NCI-H2107 (cell line): ENCODE measurements around the gene RIOK1.

Experiments
- DNase-seq: peaks from one replicate; lab custom pipeline; 2025; lab: John Stamatoyannopoulos, UW

RIOK1 gene

DNA sequence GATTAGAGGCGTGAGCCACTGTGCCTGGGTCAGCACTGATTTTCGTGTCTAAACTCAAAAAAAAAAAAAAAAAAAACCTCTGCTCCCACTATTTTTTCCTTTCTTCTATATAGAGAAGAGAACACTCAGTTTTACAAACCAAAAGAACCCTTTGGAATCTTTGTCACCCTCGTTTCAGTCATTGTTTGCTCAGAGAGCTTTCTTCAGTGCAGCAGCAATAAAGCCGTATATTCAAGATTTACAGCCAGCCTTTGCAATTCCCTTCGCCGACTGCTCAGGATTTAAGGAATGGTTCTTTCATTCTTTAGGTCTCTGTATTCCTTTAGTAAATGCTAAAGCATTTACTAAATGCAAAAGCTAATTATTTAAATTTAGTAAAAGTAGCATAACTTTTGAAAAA lies 20.1 kb downstream of the RIOK1 start:
- no peak for DNase-seq

DNA sequence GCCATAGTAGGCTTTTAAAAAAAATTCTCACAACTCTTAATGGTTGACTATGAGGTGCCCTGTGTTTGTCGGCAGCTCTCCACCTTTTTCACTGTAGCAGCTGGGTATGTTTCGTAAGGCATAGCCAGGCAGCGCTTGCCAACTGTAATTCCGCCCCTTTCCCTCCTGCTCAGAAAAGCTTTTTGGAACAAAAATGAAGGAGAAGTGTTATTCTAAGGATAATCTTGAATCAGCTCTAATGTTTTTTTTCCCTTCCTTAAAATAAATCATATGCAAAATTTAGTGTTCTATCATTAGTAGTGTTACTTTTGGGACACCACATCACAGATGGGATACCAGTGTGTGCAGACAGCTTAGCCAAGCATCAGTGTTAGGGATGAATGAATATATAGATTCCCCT lies 21.2 kb downstream of the RIOK1 start:
- DNase-seq, result no peak

DNA sequence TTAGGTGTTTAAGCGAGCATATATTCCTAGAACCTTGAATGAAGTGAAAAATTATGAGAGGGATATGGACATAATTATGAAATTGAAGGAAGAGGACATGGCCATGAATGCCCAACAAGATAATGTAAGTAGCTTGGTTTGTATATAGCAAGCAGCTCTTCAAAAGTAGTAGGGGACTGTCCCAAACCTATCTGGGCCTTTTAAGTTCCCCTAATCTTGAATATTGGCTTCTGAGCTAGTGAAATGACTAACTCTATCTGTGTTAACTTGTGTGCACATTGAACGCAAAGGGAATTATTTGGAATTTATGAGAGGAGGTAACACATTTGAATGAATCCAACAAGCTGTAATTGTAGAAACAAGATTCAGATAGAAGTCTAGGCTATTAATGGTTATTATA lies 21.7 kb downstream of the RIOK1 start:
- DNase-seq, result no peak

DNA sequence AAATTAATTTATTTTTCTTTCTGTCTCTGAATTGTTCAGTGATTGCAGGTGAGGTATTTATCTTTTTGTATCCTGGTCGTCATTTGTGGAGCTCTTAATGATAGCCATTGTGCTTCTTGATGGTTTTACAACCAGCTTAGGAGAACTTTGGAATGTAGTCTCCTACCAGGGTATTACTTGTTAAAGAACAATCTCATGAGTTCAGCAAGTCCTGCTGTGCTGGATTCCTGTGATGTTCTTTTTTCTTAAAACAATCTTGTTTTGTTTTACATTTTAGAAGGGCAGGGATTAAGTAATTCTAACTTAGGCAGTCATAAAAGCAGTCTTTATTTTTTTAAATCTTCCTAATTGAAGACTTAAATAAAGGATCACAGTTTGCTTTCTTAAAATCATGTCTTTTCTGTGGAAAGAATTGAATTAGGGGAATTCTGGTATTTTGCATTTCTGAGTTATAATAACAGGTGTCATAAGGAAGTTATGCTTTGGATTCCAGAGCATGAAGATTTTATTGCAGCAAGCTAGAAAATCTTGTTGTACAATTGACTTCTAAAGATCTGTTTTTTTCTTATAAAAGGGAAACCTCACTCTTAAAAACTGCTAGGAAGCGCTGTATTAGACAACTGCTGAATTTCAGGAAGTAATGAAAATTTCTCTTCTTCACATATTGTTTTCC lies 23.7 kb downstream of the RIOK1 start:
- no peak for DNase-seq

DNA sequence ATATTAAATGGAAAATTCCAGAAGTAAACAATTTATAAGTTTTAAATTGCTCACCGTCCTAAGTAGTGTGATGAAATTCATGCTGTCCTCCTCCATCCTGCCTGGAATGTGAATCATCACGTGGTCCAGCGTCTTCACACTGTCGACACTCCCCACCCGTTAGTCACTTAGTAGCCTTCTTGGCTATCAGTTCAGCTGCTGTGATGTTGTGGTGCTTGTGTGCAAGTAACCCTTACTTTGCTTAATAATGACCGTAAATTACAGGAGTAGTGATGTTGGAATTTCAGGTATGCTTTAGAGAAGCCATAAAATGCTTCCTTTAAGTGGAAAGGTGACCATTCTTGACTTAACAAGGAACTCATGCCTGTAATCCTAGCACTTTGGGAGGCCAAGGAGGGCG lies 25.2 kb downstream of the RIOK1 start:
- DNase-seq, result no peak

DNA sequence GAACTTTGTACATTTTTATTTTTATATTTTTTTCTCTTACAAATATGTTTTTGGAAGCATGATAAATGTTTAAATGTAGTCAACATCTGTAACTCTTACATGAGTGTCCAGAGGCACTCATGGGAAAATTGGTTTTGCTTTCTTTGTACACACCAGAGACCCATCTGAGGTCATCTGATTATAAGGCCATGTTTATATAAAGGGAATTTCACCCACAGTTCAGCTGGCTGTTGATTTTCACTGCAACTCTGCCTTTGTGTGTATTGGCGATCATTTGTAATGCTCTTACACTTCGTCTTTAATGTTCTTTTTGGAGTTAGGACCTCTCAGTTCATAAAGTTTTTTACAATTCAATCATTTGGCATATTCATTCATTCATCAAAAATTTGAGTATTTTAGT lies 28.1 kb downstream of the RIOK1 start:
- no peak for DNase-seq

DNA sequence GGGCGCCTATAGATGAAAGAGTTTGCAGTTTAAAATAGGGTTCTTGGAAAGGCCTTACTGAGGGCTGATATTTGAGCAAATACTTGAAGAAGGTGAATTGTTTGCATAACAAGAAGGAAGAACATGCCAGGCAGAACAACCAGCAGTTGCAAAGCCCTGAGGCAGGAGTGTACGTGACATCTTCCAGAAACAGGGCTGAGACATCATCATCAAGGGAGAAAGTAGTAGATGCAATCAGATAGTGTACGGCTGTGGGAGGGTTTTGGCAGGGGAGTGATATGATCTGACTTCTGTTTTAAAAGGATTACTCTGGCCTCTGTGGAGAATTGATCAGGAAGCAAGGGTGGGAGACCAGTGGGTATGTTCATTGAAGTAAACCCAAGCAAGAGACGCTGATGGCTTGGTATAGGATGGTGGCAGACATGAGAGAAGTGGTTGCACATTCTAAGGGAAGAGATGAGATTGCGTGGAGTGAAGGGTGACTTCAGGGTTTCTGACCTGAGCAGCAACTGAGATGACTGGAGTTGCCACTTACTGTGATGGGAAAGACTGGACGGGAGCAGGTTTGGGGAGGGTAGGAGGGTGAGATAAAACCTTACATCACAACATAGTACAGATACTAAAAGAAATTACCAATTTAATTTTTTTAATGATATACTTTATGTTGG lies 28.8 kb downstream of the RIOK1 start:
- DNase-seq, result no peak

DNA sequence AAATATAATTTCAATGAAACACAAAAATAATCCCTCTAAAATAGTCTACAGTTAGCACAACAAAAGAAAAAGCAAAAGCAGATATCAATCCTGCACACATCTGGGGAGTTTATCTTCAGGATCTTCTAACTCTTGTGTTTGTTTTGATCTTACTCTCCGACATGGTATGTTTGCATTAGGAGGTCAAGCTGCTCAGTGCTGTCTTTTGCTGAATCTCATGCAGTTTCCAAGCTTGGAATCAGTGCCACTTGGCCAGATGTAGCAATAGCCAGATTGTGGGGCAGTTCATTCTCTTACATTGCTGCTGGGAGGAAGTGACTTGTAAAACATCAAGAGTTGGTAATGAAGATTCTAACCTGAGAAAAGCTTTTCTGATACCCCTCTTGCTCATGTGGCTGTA lies 29.5 kb downstream of the RIOK1 start:
- DNase-seq, result no peak

DNA sequence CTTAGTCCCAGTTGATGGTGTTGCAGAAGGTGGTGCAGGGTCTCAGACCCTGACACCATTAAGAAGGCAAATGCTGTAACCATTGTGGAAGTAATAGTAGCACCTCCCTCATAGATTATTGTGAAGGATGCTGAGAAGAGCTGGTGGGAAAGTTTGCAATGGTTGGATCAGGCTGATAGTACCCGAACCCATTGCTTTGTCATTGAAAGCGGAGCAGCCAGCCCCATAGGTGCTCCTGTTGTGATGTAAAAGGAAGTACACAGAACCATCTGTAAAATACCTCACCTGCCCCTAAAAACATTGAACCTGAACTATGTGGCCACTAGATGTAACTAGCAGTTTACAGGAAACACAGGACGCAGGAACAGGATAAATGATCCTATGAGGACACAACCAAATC lies 31.5 kb downstream of the RIOK1 start:
- DNase-seq, result no peak

DNA sequence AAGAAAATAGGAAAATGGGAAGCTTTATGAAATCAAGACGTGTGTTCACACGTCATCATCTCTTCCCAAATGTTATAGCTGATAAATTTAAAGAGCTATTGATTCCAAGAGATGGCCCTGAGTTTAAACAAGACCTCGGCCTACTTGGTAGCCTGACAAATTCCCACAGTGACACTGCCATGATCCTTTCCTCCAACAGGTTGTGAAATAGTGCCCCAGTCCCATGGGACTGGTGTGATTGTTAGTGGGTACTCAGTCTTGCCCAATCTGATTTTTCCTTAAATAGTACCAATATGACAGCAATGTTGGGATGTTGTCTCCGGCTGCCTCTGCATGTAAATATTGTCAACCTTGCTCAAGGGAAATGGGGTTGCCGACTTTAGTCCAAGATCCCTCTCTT lies 34.5 kb downstream of the RIOK1 start:
- no peak for DNase-seq

DNA sequence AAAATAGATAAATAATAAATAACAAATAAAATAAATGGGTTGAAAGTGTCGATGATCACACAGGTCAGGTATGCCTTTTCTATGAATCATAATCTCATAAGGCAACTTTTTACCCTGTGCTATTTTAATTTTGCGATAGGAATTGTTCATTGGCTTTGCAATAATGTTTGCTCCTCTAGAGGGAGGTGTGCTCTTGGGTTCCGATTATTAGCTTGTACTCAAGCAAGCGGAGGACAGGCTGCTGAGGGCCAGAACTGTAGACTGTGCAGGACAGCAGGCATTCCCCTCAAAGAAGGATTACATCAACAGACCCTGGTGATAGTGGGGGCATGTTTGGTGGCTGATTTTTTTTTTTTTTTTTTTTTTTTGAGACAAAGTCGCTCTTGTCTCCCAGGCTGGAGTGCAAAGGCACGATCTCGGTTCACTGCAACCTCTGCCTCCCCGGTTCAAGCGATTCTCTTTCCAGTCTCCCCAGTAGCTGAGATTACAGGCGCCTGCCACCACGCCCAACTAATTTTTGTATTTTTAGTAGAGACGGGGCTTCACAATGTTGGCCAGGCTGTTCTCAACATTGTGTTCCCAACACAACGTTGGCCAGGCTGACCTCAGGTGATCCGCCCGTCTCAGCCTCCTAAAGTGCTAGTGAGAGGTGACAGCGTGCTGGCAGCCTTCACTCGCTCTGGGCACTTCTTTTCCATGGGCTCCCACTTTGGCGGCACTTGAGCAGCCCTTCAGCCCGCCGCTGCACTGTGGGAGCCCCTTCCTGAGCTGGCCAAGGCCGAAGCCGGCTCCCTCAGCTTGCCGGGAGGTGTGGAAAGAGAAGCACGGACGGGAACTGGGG lies 35.6 kb downstream of the RIOK1 start:
- DNase-seq, result no peak

DNA sequence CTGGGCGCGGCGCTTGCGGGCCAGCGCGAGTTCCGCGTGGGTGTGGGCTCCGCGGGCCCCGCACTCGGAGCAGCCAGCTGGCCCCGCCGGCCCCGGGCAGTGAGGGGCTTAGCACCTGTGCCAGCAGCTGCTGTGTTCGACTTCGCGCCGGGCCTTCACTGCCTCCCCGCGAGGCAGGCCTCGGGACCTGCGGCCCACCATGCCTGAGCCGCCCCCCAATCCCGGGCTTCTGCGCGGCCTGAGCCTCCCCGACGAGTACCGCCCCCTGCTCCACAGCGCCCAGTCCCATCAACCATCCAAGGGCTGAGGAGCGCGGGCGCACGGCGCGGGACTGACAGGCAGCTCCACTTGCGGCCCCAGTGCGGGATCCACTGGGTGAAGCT lies 36.2 kb downstream of the RIOK1 start:
- DNase-seq, result no peak

DNA sequence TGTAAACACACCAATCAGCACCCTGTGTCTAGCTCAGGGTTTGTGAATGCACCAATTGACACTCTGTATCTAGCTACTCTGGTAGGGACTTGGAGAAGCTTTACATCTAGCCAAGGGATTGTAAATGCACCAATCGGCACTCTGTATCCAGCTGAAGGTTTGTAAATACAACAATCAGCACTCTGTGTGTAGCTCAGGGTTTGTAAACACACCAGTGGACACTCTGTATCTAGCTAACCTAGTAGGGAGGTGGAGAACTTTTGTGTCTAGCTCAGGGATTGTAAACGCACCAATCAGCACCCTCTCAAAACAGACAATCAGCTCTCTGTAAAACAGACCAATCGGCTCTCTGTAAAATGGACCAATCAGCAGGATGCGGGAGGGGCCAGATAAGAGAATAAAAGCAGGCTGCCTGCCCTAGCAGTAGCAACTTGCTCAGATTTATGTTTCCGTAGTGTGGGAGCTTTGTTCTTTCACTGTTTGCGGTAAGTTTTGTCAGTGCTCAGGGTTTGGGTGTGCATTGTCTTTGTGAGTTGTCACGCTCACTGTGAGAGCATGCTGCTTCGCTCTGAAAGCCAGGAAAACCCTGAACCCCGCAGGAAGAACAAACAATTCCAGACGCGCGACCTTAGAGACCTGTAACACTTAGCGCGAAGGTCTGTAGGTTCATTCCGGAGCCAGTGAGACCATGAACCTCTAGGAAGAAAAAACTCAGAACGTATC lies 37.0 kb downstream of the RIOK1 start:
- no peak for DNase-seq

DNA sequence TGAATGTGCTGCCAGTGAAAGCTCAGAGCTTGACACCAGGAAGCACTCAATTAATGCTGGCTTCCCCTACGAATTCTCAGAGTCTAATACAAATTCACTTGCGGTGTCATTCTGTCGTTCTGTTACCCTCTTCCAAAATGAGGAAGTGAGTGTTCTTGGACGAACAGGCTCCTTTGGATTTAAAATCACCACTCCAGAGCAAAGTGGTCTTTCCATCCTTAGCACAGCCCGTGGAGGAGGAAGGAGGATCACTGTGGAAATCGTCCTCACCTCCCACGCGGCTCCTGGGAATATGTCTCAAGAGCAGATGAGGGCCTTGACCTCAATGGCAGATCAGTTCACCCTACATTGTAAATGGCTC lies 41.7 kb downstream of the RIOK1 start:
- DNase-seq, result no peak

DNA sequence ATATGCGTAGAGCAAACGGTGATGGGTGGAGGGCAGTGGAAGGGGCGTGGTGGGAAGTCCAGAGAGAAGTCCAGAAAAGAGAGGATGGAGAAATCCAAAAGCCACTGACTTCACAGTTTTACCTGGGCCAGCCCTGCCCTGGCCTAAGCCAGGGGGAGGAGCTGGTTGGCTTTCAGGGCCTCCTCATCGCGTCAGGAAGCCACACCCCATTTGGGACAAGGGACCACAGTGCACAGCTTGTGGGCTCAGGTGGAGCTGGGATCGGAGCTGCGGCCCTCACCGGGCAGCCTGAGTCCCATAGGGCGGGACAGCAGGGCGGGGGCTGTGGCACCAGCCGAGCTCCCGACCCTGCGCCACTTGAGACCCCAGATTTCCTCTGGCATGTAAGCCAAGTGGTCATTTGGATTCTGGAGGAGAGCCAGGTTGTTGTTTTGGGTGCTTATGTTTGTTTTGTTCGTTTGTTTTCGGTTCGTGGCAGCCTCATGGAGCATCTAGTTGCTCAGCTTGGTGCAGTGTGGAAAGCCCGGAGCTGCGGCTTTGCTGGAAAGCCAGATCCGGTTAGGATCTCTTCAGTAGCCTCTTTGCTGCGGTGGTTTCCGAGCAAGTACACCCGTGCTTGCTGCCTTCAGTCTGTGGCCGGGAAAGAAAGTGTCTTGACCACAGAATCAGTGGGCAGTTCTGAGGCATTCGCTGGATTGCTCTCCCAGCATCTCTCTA lies 42.2 kb downstream of the RIOK1 start:
- DNase-seq, result no peak

DNA sequence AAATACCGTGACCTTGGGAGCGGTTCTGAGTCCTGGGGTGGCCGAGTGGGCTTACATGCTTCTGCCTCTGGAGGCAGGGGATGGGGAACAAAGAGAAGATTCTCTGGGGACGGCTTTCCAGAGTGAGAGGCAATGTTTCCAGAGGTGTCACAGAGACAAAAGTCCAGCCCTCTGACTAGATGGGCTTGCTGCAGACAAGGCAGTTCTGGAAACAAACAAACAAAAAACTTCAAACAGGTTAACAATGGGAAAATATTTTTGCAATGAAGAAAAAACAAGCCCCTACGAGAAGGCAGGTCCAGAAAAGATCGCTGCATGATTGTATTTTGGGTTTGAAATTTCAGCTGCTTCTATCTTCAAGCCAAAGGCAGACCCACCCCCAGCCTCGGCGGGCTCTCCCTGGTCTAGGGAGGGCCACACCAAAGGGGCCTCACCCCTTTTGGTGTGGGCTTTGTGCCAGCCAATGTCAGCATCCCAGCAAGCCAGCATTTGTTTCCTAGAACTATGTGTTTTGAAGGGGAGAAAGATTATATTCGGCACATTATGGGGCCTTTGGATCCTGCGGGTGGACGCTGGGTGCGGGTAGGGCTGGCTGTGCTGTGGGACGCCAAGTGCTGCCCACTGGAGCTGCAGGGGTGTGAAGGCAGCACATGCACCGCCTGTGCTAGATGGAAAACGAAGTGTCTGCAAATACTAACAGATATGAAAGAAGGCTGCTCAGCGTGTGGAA lies 42.9 kb downstream of the RIOK1 start:
- no peak for DNase-seq

DNA sequence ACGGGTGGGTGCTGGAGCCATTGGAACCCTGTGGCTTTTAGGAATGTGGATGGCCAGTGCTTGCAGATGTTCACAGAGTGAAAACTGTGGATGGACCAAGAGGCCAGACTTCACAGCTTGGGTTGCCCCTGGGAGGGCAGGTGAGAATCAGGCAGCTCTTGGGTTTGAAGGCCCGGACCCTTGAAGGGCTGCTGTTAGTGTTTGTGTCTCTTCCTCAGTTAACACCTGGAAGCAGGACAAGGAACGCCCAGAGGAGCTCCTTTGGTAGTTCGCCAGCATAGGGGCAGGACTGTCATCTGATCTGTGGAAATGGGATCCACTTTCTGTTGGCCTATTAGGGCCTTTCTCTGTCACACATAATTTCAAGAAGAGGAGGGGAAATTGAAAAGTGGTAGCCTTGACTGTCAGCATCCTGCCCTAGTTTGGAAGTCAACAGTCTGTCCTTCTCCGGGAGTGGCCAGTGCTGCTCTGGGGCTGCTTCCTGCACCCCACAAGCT lies 43.6 kb downstream of the RIOK1 start:
- no peak for DNase-seq

DNA sequence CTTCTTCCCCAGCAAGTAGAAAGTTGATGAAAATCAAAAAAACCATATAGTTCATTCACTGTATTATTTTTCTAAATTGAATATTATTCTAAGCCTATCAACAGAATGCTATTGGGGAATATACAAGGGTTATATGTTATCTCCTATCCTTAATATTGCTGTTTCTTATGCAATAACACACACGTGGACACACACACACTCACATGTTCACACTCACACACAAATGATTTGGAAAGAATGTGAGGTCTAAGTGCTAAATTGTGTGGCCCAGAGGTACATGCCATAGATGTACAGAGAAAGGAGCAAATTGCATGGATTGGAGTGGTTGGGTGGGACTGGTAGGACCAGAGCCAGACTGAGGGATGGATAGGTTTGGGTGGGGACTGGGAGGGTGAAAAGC lies 45.1 kb downstream of the RIOK1 start:
- DNase-seq, result no peak

DNA sequence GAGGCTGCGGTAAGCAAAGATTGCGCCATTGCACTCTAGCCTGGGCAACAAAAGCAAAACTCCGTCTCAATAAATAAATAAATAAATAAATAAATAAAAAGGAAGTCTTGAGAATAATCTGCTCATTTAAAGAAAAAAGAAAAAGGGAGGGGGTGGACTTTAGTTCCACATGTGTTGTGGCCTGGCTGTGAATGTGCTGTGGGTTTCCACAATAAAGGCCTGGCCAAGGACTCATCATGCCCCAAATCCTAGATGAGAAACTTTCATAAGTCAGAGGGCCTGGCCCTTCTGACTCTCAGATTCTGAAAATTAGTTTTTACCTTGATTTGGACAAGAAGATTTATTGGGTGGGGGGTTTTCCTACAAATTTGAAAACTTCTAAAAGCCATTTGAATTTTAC lies 48.4 kb downstream of the RIOK1 start:
- DNase-seq, result no peak

DNA sequence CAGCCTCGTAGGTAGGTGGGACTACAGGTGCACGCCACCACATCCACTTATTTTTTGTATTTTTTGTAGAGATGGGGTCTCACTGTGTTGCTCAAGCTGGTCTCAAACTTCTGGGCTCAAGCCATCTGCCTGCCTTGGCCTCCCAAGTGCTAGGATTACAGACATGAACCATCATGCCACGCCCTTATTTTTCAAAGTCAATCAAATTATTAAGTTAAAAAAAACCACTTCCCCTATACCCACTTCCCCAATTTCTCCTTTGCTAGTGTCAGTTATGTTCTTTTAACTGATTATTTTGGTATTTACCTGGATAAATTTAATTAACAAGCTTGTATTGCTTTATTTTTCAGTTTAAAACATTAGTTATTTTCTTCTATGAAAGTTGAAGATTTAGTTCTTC lies 49.6 kb downstream of the RIOK1 start:
- DNase-seq, result no peak

DNA sequence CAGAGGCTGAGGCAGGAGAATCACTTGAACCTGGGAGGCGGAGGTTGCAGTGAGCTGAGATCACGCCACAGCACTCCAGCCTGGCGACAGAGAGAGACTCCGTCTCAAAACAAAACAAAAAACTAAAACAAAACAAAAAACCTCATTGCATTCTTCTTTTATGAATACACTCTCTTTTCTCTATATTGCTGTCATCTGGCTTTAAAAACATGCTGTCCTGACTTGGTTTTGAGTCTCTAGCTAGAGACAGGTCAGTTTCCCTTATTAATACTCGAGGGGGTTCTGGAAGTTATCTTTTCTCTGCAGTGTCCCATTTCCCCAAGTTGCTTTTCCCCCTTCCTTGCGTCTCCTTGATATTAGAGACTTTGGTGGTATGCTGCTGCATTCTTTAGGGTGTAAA lies 50.9 kb downstream of the RIOK1 start:
- DNase-seq, result no peak
